DMS 273 (cell line): ENCODE measurements around the gene FUT8.

ENCODE experiments used
- DNase-seq: peaks from one replicate; lab custom pipeline; 2025; ENCODE audit not compliant: unreplicated experiment; lab: John Stamatoyannopoulos, UW

Gene FUT8

DNA sequence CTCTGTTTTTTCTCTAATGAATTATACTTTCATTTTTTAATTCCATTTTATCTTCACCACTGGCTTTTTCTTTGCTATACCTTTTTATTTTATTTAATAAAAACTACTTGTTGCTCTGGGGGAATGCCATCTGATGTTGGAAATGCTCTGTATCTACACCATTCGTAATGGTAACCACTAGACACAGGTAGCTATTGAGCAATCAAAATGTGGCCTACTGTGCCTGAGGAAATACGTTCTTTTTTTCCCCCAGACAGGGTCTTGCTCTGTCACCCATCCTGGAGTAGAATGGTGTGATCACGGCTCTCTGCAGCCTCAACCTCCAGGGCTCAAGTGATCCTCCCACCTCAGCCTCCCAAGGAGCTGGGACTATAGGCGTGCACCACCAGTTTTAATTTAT is 140.2 kb downstream of the FUT8 start:
- DNase-seq = no peak

- DNase-seq = no peak
Measured at GRCh38 chr14:65554837-65555236, 142.3 kb downstream of the FUT8 start.

DNA sequence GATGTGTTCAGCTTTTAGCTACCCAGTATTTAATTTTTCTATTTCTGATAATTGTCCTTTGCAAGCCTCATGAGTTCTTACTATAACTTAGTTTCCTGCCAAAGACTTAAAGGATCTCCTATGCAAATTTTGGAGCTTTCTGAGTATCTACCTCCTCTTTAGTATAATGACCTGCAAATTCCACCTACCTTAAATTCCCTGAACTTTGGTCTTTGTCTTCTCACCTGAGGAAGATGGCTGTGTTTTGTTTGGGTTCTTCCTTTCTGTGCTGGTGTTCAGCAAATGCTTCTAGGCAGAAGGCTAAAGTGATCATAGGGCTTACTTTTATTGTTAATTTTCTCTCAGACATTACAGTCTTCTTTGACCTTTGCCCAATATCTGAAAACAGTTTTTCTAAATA is 142.8 kb downstream of the FUT8 start:
- DNase-seq = no peak

DNA sequence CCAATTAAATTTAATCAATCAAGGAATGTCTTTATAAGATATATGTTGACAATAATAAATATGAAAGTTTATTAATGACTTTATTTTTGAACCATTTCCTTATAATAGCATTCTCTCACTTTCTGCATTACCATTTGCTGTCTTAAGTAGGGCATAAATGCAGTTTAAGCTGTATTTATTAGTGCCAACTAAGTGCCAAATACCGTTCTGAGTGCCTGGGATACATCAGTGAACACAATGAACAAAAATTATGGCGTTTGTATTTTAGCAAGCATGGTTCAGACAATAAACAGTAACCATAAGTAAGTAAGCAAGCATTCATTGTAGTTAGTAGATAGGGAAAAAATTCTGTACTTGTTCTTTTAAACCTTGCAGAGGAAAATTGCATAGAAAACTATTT is 145.8 kb downstream of the FUT8 start:
- no peak for DNase-seq

- no peak for DNase-seq
Measured at GRCh38 chr14:65560340-65561027, 148.0 kb downstream of the FUT8 start.

GRCh38 chr14:65564370-65564769 is 151.8 kb downstream of the FUT8 start:
- no peak for DNase-seq

- no peak for DNase-seq
Measured at GRCh38 chr14:65565948-65566347, 153.4 kb downstream of the FUT8 start.

DNA sequence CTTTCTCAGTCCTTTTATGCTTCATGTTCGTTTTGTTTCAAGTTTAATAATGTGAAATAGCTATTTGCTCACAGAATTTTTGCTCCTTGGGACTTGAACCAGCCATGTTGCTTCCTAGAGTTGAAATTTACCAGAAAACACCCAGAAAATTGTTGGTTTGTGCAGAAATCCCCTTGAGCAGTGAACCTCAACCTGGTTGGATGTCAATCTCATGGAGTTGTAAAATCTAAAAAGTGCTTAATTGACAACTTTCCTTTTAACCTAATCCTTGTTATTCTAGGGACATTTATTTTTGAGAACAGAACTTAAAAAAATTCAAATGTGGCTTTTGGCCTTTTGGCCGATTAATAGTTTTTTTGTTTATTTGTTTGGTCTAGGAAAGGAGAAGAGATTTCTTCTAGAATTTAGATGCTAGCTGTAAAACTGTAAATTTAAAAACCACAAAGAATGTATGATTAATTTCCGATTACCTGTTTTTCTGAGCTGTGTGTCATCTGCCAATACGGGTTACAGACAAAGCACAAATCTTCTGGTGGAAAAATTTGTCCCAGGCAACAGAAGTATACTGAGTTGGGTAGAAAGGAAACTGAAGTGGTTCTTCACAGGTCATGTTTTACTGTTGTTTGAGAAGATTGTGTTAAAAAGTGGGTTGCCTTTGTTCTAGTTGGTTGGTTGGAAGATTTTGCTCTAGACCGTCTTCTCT is 154.4 kb downstream of the FUT8 start:
- DNase-seq = no peak

DNA sequence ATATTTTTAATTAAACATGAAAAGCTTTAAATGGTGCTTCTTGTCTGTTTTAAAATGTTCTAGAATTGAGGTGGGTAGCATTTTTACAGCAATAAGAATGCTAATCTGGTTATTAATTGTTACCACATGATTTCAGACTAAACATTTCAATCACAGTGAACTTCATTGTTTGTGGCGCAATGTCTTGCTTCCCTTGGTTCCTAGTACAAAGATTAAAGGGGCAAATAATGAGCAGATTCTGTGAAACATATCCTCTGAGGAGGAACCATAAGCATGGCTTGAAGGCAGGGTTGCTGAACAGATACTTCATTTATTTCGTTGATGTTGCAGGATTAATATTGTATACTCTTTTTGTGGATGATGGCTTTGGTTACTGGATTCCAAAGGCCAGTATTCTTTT is 162.1 kb downstream of the FUT8 start:
- DNase-seq = no peak

- DNase-seq = no peak
Measured at GRCh38 chr14:65575389-65575788, 162.9 kb downstream of the FUT8 start.

GRCh38 chr14:65580973-65581372 is 168.4 kb downstream of the FUT8 start:
- DNase-seq = no peak

GRCh38 chr14:65581378-65581777 is 168.8 kb downstream of the FUT8 start:
- DNase-seq = no peak

- DNase-seq = no peak
Measured at GRCh38 chr14:65581799-65582198, 169.3 kb downstream of the FUT8 start.

DNA sequence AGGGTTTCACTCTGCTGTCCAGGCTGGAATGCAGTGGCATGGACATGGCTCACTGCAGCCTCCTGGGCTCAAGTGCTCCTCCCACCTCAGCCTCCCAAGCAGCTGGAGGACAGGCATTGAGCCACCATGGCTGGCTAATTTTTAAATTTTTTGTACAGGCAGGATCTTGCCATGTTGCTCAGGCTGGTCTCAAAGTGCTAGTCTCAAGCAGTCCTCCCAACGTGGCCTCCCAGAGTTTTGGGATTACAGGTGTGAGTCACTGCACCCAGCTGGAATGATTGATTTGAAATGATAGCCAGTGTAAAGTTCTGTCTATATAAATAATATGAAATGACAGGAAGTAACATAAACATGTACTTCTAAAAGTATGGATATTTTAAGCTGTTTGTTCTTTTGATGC is 172.7 kb downstream of the FUT8 start:
- DNase-seq = no peak

DNA sequence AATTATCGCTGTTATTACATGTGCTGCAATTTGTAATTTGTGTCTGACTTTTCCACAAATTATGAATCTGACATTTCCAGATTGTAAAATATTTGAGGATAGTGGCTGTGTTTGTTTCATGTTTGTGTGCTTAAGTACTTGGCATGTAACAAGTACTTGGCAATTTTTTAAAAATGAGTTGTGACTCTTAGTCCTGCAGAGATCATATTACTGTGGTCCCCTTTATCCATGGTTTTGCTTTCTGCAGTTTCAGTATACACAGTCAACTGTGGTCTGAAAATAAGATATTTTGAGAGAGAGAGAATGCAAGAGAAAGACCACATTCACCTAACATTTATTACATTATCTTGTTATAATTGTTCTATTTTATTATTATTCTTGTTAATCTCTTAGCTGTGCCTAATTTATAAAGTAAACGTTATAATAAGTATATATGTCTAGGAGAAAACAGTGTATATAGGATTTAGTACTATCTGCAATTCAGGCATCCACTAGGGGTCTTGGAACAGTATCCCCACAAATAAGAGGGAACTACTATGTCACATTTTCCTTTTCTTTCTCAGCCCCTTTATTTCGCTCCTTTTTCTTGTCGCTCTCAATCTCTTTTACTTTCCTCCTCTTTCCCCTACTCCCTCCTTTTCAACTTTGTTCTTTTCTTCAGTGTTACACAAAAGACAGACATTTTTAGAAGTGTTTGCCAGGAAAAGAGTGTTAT is 176.1 kb downstream of the FUT8 start:
- no peak for DNase-seq

GRCh38 chr14:65594153-65594881 is 181.8 kb downstream of the FUT8 start:
- DNase-seq = no peak

DNA sequence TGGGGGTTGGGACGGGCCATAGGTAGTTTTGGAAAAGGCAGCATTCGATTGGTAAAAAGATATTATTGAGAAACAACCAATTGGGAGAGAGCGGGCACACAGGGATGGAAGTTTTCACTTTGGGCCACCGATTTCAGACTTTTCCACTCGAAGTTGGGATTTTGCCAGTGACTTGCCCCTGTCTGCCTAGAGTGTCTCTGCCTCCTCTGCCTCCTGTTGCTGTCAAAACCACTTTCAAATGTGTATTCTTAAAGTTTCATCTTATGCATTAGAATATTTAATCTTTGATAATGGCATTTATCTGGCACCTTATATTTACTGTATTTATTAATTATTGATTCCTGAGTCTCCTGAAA is 182.3 kb downstream of the FUT8 start:
- no peak for DNase-seq

DNA sequence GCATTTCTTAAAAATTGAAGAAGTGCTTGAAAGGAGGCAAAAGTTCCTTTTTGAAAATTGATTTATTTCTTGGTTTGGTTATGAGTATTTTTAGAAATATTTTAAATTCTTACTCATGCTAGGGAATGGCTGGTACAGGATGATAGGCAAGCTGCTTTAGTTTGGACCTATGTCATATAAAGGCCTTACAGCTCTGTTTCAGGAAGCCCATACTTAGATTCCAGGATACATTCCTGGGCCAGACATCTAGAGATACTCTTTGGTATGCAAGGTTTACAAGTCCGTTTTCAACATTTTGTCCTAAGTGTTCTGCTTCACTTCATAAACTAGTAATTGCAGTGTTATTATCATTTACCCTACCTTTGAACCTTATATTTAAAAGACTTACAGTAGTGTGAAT is 186.8 kb downstream of the FUT8 start:
- DNase-seq = no peak

- DNase-seq = no peak
Measured at GRCh38 chr14:65600742-65601141, 188.2 kb downstream of the FUT8 start.

- no peak for DNase-seq
Measured at GRCh38 chr14:65604535-65604934, 192.0 kb downstream of the FUT8 start.

- DNase-seq = peak; percentile 4
Measured at GRCh38 chr14:65604936-65605335, 192.4 kb downstream of the FUT8 start.

GRCh38 chr14:65606460-65606859 is 193.9 kb downstream of the FUT8 start:
- peak; percentile 12 for DNase-seq
